K562 (cell line): ENCODE data around the gene EDNRB. TPM values are rescaled to one million over a fixed set of nuclear protein-coding genes. Genes with fewer than 3 reads are reported as not detected.

Experiments
- ATAC-seq: fragments of 200-7000 bp; cut with Tn5 transposase; 3 replicates; pipeline ENCODE4 v1.9.1; 2020; ENCODE audit warnings: moderate library complexity
- BruUV-seq: library from RNA; stranded (reverse); fragments of 400-500 nt; replicated peaks from 2 replicates; lab custom pipeline; 2021; lab: Mats Ljungman, UMichigan
- CTCF ChIA-PET: fragments of 300-600 bp; formaldehyde crosslinking; extraction: SDS; loops from one replicate; lab custom pipeline; 2021; ENCODE audit warnings: low intra/inter-chr PET ratio; lab: Yijun Ruan, JAX
- POLR2A ChIA-PET: fragments of 300-600, 350-650 bp; sonication (Branson Sonifier 250); formaldehyde crosslinking; extraction: SDS; loops from one replicate; lab custom pipeline; 2021; ENCODE audit warnings: antibody characterized with exemption, inconsistent platforms; lab: Yijun Ruan, JAX
- DNase-seq, 4 experiments: peaks; one replicate each; pipeline versions ENCODE4 v3.0.0 to v3.0.0-alpha.2; 2011 to 2018; ENCODE audit warnings: low spot score in 3 of 4, mixed read lengths in 3 of 4; ENCODE audit errors: extremely low read depth in 1 of 4
- FAIRE-seq: peaks from 2 replicates; lab custom pipeline; 2011; peaks lifted over from hg19 to GRCh38; lab: Jason Lieb, UNC
- H2AFZ ChIP-seq: 2 replicates; pipeline ENCODE4 v1.6.0; 2011; ENCODE audit warnings: low read depth, low read length, control low read depth, inconsistent platforms
- H3K27ac ChIP-seq: fragments of 200-600 bp; 3 replicates; pipeline ENCODE4 v1.8.0; 2011; ENCODE audit warnings: low read depth, mild to moderate bottlenecking, control low read depth, inconsistent platforms, low read length, moderate library complexity, mixed read lengths; ENCODE audit errors: extremely low read depth
- H3K27me3 ChIP-seq, 2 experiments: fragments of 300-600 bp in 1 of 2; 2 replicates in 1 of 2; 3 replicates in 1 of 2; pipeline versions ENCODE4 v1.6.0 to v1.8.0; 2011; ENCODE audit warnings: inconsistent platforms in 2 of 2, low read length in 2 of 2, mild to moderate bottlenecking in 1 of 2, mixed read lengths in 1 of 2, moderate library complexity in 1 of 2; ENCODE audit not compliant: control insufficient read depth in 2 of 2, insufficient read depth in 2 of 2
- H3K36me3 ChIP-seq: fragments of 300-600 bp; 3 replicates; pipeline ENCODE4 v1.8.0; 2011; ENCODE audit warnings: mild to moderate bottlenecking, low read length, inconsistent platforms; ENCODE audit not compliant: control insufficient read depth, insufficient read depth
- H3K4me1 ChIP-seq, 2 experiments: fragments of 200-600 bp in 1 of 2; replicated peaks in 1 of 2; 2 replicates in 1 of 2; 3 replicates in 1 of 2; pipeline versions ENCODE4 v1.5.1 to v1.8.0; 2011; ENCODE audit warnings: inconsistent platforms in 2 of 2, low read length in 2 of 2, mild to moderate bottlenecking in 1 of 2, mixed read lengths in 1 of 2, moderate library complexity in 1 of 2; ENCODE audit not compliant: control insufficient read depth in 2 of 2, insufficient read depth in 2 of 2
- H3K4me2 ChIP-seq: 2 replicates; pipeline ENCODE4 v1.6.1; 2011; ENCODE audit warnings: low read length, control low read depth, inconsistent platforms, mixed read lengths; ENCODE audit not compliant: insufficient read depth
- H3K4me3 ChIP-seq: fragments of 200-600 bp; sonication (generic), shearing (Covaris generic); 2 replicates; pipeline ENCODE4 v1.5.1; 2016; ENCODE audit warnings: control low read depth, inconsistent platforms
- H3K79me2 ChIP-seq: fragments of 200-600 bp; 3 replicates; pipeline ENCODE4 v1.8.0; 2011; ENCODE audit warnings: low read length, inconsistent platforms; ENCODE audit not compliant: control insufficient read depth, insufficient read depth
- H3K9ac ChIP-seq, 2 experiments: 2 replicates each; pipeline versions ENCODE4 v1.6.0 to v1.6.1; 2011; ENCODE audit warnings: low read depth in 2 of 2, low read length in 2 of 2, control low read depth in 1 of 2, inconsistent platforms in 1 of 2, mild to moderate bottlenecking in 1 of 2, mixed read lengths in 1 of 2; ENCODE audit not compliant: insufficient read depth in 1 of 2
- H3K9me1 ChIP-seq: one replicate; pipeline ENCODE4 v1.6.0; 2011; ENCODE audit warnings: inconsistent platforms, mild to moderate bottlenecking, low read length, moderate library complexity; ENCODE audit not compliant: control insufficient read depth, insufficient read depth
- H3K9me3 ChIP-seq: replicated peaks from 2 replicates; pipeline ENCODE4 v1.5.1; 2011; ENCODE audit warnings: low read depth, low read length, inconsistent platforms; ENCODE audit not compliant: control insufficient read depth, insufficient read depth
- H4K20me1 ChIP-seq: replicated peaks from 2 replicates; pipeline ENCODE4 v1.6.1; 2011; ENCODE audit warnings: low read length, inconsistent platforms, mixed read lengths; ENCODE audit not compliant: control insufficient read depth, insufficient read depth
- ATF1 ChIP-seq, 2 experiments: fragments of 450-650 bp in 1 of 2; IDR thresholded peaks; 2 replicates each; pipeline ENCODE4 v1.6.1; 2016; ENCODE audit warnings: missing compliant biosample characterization in 1 of 2, missing genetic modification characterization in 1 of 2
- ELK3 ChIP-seq: fragments of 450-650 bp; formaldehyde crosslinking; IDR thresholded peaks from 2 replicates; pipeline ENCODE4 v1.4.0; 2020; ENCODE audit warnings: mild to moderate bottlenecking
- NFIX ChIP-seq: fragments of 250-450 bp; sonication (Bioruptor Pico); IDR thresholded peaks from 2 replicates; pipeline ENCODE4 v1.4.0; 2020; ENCODE audit warnings: low read depth, mild to moderate bottlenecking, moderate library complexity
- NR1H2 ChIP-seq: sonication (generic); formaldehyde crosslinking; IDR thresholded peaks from 2 replicates; pipeline ENCODE4 v1.4.0; 2020; ENCODE audit warnings: mild to moderate bottlenecking, missing genetic modification reagents
- RNF2 ChIP-seq: sonication (generic); IDR thresholded peaks from 2 replicates; pipeline ENCODE4 v1.6.1; 2016
- ZNF830 ChIP-seq: fragments of 250-450 bp; sonication (Bioruptor Pico); IDR thresholded peaks from 2 replicates; pipeline ENCODE4 v1.5.0; 2021; ENCODE audit warnings: mild to moderate bottlenecking
- whole genome bisulfite sequencing: fragments of 100-300 bp; shearing (Covaris generic); methylation state at CpG from one replicate; pipeline ENCODE4 v1.1.6; 2016; ENCODE audit warnings: low coverage, mixed read lengths; ENCODE audit not compliant: insufficient coverage; ENCODE audit errors: missing lambda C conversion rate; 5-methylcytosine and 5-hydroxymethylcytosine counted together
- in situ Hi-C: fragments of 300-500 bp; cut with MboI; formaldehyde crosslinking; loops from 4 replicates; pipeline ENCODE4 v1.15.0; 2018; ENCODE audit warnings: inconsistent platforms, mixed read lengths
- intact Hi-C: fragments of 100-400 bp; cut with micrococcal nuclease; formaldehyde crosslinking; loops from 2 replicates; pipeline ENCODE4 v1.14.2; 2022
- polyA plus RNA-seq, 8 experiments: library from polyadenylated mRNA; depleted of rRNA in 4 of 8; stranded (reverse) in 5 of 8; unstranded in 3 of 8; fragments of >200 nt; fragmentation: Nextera tagmentation in 2 of 8; fragmentation: Illumina TruSeq in 1 of 8; extraction: Ambion mirVana in 2 of 8; extraction: Trizol in 1 of 8; gene quantifications; 2 replicates each; pipeline versions ENCODE4 v1.2.1 to v1.2.3, GENCODE V29; 2011 to 2014; ENCODE audit warnings: inconsistent platforms in 1 of 8, missing spikeins in 1 of 8
- total RNA-seq, 7 experiments: library from RNA; depleted of rRNA in 6 of 7; stranded (reverse); fragments of >200 nt in 6 of 7; fragmentation: Illumina TruSeq in 2 of 7; extraction: Trizol in 2 of 7; gene quantifications; 2 replicates each; pipeline versions ENCODE4 v1.2.1 to v1.2.3, GENCODE V29; 2011 to 2021; ENCODE audit warnings: low replicate concordance in 1 of 7
- TF ChIP-seq, protein P1 (sequence below): fragments of 250-450 bp; sonication (Bioruptor Pico); IDR thresholded peaks from 2 replicates; pipeline ENCODE4 v1.4.0; 2020; ENCODE audit warnings: mild to moderate bottlenecking

EDNRB gene
- total and polyA plus RNA-seq, 9 of the 15 experiments (the other 6 are each of a cell fraction or from before 2014, with no cell fraction given), result 0.04 TPM; not detected in 8

- TF ChIP-seq ZNF830 (no peak), RNF2 (no peak), NR1H2 (CRISPR knock-in tag) (no peak), NFIX (CRISPR knock-in tag) (no peak), ATF1 (CRISPR knock-in tag; IDR thresholded peaks at IDR 0.05) (no peak), ATF1 (tag; IDR thresholded peaks at IDR 0.05) (no peak), ELK3 (CRISPR knock-in tag) (no peak)
- TF ChIP-seq, protein P1, sequence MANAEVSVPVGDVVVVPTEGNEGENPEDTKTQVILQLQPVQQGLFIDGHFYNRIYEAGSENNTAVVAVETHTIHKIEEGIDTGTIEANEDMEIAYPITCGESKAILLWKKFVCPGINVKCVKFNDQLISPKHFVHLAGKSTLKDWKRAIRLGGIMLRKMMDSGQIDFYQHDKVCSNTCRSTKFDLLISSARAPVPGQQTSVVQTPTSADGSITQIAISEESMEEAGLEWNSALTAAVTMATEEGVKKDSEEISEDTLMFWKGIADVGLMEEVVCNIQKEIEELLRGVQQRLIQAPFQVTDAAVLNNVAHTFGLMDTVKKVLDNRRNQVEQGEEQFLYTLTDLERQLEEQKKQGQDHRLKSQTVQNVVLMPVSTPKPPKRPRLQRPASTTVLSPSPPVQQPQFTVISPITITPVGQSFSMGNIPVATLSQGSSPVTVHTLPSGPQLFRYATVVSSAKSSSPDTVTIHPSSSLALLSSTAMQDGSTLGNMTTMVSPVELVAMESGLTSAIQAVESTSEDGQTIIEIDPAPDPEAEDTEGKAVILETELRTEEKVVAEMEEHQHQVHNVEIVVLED (CRISPR knock-in tag), result no peak
- TF ChIP-seq, all 486 proteins: peak for 0
- Histone ChIP-seq H2AFZ (no peak overlapping the region), H3K36me3 (no peaks in the 10 kb centered on the region), H3K27me3 (no peaks in the 10 kb centered on the region), H3K79me2 (no peaks in the 10 kb centered on the region), H3K4me3 (no peak overlapping the region), H3K9ac (no peak overlapping the region), H3K9me3 (no peaks in the 10 kb centered on the region; the same call in 1 of the 2 replicates), H3K9me1 (no peaks in the 10 kb centered on the region), H4K20me1 (no peaks in the 10 kb centered on the region), H3K27ac (no peak overlapping the region), H3K4me2 (no peak overlapping the region), H3K4me1 (no peaks in the 10 kb centered on the region)
- intact Hi-C loops (no loop called here), in situ Hi-C loops (no loop called here)
- DNase-seq (no peak), FAIRE-seq (no peak), ATAC-seq (no peak)
- no TSS peak for BruUV-seq
- ChIA-PET CTCF (no interaction called here), POLR2A (no interaction called here)
- WGBS, result 0% methylated on average over 4 of the region's 4 CpGs
Observed at GRCh38 chr13:77916488-77916887, 2.1 kb downstream of the EDNRB start.
